Hematopoietic multipotent progenitor cell treated with erythropoietin and hydrocortisone succinate and interleukin-3 and kit ligand, for 8 days (in vitro differentiated cells): Measurements from ENCODE around the gene AGPAT4.

Experiments
- DNase-seq: peaks from one replicate; pipeline ENCODE4 v3.0.0-alpha.2; 2015

The AGPAT4 gene

GRCh38 chr6:161162722-161163121 lies 111.1 kb downstream of the AGPAT4 start:
- no peak for DNase-seq

DNA sequence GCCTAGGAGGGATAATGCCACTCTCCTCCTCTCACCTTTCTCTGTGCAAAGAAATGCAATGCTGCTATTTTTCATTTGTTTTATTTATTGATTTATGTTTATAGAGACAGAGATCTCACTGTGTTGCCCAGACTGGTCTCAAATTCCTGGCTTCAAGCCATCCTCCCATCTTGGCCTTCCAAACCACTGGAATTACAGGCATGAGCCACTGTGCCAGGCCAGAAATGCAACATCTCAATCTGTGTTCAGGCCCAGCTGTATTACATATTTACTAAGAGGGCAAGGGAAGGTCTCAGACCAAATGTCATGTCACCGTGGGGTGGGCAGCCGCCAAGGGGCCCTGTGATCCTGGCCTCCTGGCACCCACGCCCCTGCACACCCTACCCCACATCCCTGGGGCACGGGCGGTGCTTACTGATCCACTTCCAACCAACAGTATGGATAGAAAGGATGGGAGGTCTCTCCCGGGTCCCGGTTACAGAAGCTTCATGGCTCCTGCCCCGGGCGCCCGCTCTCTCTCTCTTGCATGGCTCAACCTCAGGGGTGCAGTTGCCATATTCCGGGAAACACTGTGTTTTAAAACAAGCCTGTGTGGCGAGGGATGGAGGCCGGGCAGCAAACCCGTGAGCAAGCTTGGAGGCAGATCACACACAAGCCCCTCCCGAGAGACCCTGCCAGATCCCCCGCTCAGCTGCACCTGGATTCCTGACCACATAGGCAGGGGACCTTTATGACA lies 111.8 kb downstream of the AGPAT4 start:
- no peak for DNase-seq

- DNase-seq: no peak
These were observed 112.7 kb downstream of the AGPAT4 start for GRCh38 chr6:161161121-161161520.

DNA sequence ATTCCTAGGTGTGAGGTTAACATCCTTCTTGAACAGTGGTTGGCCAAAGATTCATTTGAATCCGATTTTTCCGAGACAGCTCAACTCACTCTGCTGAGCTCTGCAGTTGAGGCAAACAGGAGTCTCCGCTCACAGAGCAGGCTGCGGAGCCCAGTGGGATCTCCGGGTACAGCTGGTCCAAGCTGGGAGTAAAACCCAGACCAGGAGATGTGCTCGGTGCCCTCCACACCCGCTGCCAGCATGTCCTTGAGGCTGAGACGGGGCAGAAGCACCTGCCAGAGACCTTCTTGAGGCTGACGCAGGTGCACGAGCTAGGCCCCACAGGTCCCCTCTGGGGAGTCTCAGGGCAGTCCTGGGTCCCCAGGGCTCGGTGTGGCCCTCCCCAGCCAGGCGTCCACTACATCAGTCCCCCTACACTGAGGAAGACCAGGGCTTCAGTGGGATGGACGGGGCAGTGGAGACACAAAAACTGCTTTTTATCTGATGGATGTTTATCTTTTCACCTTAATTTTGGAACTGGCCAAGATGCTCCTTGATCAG lies 119.0 kb downstream of the AGPAT4 start:
- no peak for DNase-seq

DNA sequence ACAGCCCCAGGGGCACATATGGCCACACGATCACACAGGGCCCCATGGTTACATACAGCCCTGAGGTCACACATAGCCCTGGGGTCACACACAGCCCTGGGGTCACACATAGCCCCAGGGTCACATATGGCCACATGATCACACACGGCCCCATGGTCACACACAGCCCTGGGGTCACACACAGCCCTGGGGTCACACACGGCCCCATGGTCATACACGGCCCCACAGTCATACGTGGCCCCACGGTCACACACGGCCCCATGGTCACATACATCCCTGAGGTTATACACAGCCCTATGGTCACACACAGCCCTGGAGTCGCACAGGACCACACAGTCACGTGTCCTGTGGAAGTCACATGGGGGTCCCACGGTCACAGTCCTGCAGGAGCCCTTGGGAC lies 120.1 kb downstream of the AGPAT4 start:
- DNase-seq: no peak

DNA sequence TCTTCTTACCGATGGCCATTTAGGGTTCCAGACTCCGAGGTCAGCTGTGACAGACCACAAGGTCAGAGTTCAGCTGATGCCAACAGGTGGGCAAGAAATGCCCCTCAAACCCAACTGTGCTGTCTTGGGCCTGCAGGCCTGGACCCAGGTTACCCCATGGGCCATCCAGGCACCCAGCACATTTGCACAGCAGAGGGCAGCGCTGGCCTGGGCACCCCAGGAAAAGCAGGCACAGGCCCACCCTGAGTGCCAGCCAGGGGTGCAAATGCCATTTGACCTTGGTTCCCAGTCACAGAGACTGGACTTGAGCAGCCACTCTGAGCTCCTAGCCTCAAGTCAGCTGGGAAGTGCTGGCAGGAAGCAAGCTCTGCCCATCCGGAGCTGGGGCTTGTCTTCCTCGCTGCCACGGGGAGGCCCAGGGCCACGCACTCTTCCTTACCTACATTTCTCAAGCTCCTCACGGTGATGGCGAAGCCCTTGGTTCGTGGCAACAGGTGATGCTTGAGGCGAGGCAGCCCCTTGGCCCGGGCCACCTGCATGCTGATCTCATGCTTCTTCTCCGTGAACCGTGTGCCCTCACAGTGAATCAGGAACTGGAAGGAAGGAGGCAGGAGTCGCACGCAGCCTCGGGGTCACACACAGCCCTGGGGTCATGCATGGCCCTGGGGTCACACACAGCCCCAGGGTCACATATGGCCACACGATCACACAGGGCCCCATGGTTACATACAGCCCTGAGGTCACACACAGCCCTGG lies 120.8 kb downstream of the AGPAT4 start:
- DNase-seq: peak; percentile 25

- no peak for DNase-seq
These were observed 121.4 kb downstream of the AGPAT4 start for GRCh38 chr6:161152527-161152862.

DNA sequence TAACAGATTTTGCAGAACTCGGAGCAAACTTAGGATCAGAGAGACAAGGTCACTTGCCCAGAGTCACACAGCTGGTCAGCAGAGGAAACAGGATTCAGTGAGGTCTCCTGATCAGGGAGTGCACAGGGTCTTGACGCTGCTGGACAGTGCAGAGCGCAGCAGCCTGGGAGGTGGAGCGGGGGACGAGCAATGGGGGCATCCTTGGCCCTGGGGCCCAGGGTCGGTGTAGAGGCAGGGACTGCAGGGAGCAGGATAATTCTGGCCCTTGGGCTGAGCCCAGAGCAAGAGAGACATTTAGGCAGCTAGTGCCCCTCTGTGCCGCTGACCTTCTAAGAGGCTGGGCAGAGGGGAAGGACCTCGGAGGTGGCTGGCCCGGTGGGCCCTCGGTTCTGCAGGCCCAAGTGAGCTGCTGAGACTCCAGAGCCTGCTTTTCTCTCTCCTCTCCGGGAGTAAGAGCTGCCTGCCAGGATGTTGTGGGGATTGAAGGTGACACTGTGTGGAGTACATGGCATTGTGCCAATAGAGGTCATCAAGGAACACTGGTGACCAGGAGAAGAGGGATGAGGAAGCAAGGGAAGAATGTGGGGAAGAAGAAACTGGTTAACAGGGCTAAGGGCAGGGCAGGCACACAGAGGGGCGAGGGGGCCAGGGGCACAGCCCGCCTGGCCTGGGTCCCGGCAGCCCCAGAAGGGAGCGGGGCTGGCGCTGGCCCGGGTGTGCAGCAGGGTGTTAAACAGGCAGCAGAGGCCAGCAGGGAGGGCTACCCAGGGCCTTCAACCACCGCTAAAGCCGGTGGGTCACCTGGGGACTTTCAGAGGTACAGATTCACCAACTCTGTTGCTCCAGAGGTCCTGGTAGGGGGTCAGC lies 122.0 kb downstream of the AGPAT4 start:
- no peak for DNase-seq

GRCh38 chr6:161151059-161151645 lies 122.7 kb downstream of the AGPAT4 start:
- no peak for DNase-seq

GRCh38 chr6:161150566-161150965 lies 123.3 kb downstream of the AGPAT4 start:
- no peak for DNase-seq

DNA sequence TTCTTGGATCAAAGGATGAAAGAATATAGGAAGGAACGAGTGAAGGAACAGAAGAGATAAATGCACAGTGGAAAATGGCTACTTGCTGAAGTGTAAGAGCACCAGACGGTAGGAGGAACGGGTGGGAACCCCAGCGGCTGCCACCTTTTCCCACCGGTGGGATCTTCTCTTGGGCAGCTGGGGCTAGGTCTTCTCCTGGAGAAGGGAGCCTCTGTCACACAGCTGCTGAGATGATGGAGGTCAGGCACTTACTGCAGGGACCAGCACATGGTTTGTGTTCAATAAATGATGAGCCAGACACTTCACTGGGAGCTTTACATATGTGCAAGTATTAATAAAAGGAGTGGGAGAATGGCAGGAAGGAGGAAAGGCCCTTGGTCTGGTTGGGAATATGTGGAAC lies 123.7 kb downstream of the AGPAT4 start:
- no peak for DNase-seq

- DNase-seq: no peak
These were observed 130.0 kb downstream of the AGPAT4 start for GRCh38 chr6:161143663-161144430.

- DNase-seq: no peak
These were observed 130.9 kb downstream of the AGPAT4 start for GRCh38 chr6:161142957-161143296.

DNA sequence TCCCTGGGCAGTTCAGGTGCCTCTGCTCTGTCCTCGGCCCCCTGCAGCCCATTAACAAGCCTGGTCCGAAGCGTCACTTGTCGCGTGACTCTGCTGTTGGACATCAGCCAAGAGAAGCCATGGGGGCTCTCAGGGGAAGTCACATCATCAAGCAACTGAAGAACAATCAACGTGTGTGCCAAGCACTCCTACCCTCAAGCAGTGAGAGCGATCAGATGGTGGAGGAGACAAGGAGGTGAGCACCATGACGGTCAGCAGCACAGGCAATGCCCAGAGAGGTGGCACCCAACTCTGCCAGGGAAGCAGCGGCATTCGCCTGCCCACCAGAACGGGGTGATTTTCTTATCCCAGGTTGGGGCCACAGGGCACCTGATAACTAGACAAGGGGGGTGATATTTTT lies 132.7 kb downstream of the AGPAT4 start:
- no peak for DNase-seq

DNA sequence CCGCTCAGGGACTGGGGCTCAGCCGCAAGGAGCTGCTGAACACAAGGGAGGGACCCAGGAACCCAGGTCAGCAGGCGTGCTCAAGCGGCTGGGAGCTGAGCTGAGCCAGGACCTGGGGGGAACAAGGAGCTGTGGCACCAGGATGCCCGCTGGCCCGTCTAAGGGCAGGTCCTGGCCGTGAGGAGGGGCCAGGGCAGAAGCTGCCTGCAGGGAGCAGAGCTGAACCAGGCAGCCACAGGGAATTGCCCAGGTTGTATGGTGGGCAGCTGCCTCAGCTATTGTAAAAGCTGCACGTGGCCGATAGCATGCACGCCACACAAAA lies 133.3 kb downstream of the AGPAT4 start:
- no peak for DNase-seq

DNA sequence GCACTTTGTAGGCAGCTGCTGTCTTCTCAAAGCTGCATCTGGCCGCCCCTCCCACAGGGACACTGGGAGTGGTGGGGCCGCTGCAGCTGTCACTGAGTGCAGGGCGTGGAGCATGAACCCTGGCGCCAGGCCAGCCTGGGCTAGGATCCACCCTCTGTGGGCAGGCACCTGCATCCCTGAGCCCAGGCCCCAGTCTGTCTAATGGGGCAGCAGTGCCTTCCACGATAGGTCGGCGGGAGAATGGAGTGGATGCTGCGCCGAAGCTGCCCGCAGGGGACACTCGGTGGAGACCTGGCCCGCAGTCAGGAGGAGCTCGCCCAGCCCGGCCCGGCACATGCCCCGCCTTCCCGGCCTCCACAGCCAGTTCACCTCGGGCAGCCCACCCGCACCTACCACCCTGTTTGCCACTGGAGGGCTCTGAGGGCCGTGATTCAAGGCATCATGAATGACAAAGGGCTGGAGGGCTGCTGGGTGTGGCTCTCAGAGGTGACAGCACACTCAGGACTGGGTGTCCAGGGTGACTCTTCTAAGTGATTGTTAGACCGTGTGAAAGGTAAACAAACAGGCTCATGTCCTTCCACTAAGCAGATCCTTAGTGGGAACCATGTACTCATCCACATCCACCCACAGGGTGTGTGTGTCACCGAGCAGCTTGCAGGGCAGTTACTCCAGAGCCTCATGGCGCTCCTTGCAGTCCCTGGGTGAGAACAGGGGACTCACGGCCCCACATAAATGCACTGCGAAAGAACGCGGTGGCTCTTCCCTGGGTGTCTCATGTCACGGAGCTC lies 133.9 kb downstream of the AGPAT4 start:
- DNase-seq: peak; percentile 78

GRCh38 chr6:161139304-161139765 lies 134.5 kb downstream of the AGPAT4 start:
- no peak for DNase-seq

GRCh38 chr6:161138543-161139303 lies 135.1 kb downstream of the AGPAT4 start:
- no peak for DNase-seq

- no peak for DNase-seq
These were observed 135.9 kb downstream of the AGPAT4 start for GRCh38 chr6:161137839-161138542.

DNA sequence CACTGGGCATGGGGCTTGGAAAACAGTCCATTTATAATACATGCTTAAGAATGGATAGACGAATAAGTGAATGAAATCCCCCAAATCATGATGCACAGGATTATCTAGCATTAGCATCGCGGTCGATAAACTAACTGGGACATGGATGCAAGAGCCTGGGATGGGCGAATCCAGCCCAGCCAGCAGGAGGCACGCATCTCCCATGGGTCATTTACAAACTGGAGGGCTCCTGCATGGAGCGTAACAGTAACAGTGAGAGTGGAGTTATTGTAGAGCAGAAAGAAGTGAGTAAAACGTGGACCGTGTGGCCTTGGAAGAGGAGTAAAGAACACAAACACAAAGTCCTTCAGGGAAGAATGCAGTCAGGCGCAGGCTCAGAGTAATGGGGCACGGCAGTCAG lies 136.5 kb downstream of the AGPAT4 start:
- DNase-seq: no peak
